SK-N-MC (cell line): ENCODE results near the gene ELOB.

Source experiments
- EZH2 ChIP-seq: fragments of 200-600 bp; sonication (generic); IDR thresholded peaks from one replicate; pipeline ENCODE4 v1.6.1; 2017; ENCODE audit warnings: antibody characterized with exemption
- FOXP2 ChIP-seq: optimal IDR thresholded peaks from 2 replicates; pipeline ENCODE3; 2011; ENCODE audit warnings: mild to moderate bottlenecking, moderate library complexity; ENCODE audit not compliant: insufficient read depth; ENCODE audit errors: extremely low read length, control extremely low read depth
- POLR2AphosphoS5 ChIP-seq: IDR thresholded peaks from 2 replicates; pipeline ENCODE4 v1.6.1; 2012; ENCODE audit warnings: mild to moderate bottlenecking, low read depth, low read length, borderline replicate concordance

- TF ChIP-seq POLR2AphosphoS5 (no peak), EZH2 (no peak), FOXP2 (no peak)
These were observed 20.6 kb downstream of the ELOB start for GRCh38 chr16:2756288-2757015.
